Measurements from ENCODE around the gene ARID3B. TPM values are rescaled to one million over a fixed set of nuclear protein-coding genes. Genes with fewer than 3 reads are reported as not detected.

Gene ARID3B
- total RNA-seq, 2 experiments from 2014 or later, result 23.4 to 23.5 TPM

GRCh38 chr15:74613953-74614743, 73.1 kb downstream of the ARID3B start:
- H3K27ac Mint-ChIP-seq, result no peak overlapping the region

GRCh38 chr15:74614744-74615507, 73.9 kb downstream of the ARID3B start:
- H3K4me1 Mint-ChIP-seq, result peaks cover 43% of the 10 kb centered on the region
- peak overlapping the region; percentile 95 for H3K4me3 Mint-ChIP-seq
- H3K27ac Mint-ChIP-seq, result peak overlapping the region; percentile 94
- H3K36me3 Mint-ChIP-seq, result peaks cover 14% of the 10 kb centered on the region
- H3K27me3 Mint-ChIP-seq, result no peaks in the 10 kb centered on the region
- H3K9me3 Mint-ChIP-seq, result no peaks in the 10 kb centered on the region
- DNase-seq, result peak; percentile 94

More at GRCh38 chr15:74613953-74614743, 73.1 kb downstream of the ARID3B start:
- H3K9me3 Mint-ChIP-seq, result no peaks in the 10 kb centered on the region
- H3K4me3 Mint-ChIP-seq, result peak overlapping the region; percentile 61
- H3K36me3 Mint-ChIP-seq, result peaks cover 14% of the 10 kb centered on the region
- no peak for DNase-seq
- no peaks in the 10 kb centered on the region for H3K27me3 Mint-ChIP-seq
- peaks cover 40% of the 10 kb centered on the region for H3K4me1 Mint-ChIP-seq

GRCh38 chr15:74615508-74616365, 74.7 kb downstream of the ARID3B start, which contains the start of gene CLK3:
CLK3 (plus strand) TSS chr15:74615836; CDS start chr15:74619197, 3,361 bp downstream.
- DNase-seq, result peak; percentile 99
- peaks cover 49% of the 10 kb centered on the region for H3K4me1 Mint-ChIP-seq
- no peaks in the 10 kb centered on the region for H3K9me3 Mint-ChIP-seq
- no peaks in the 10 kb centered on the region for H3K27me3 Mint-ChIP-seq
- peaks cover 14% of the 10 kb centered on the region for H3K36me3 Mint-ChIP-seq
- H3K4me3 Mint-ChIP-seq, result peak within 1 kb of the TSS; percentile 95
- H3K27ac Mint-ChIP-seq, result peak within 1 kb of the TSS; percentile 94

- H3K27me3 Mint-ChIP-seq, result no peaks in the 10 kb centered on the region
- peak; percentile 69 for DNase-seq
- peak overlapping the region; percentile 95 for H3K4me3 Mint-ChIP-seq
- H3K27ac Mint-ChIP-seq, result peak overlapping the region; percentile 88
- H3K4me1 Mint-ChIP-seq, result peaks cover 54% of the 10 kb centered on the region
- H3K9me3 Mint-ChIP-seq, result no peaks in the 10 kb centered on the region
- peaks cover 19% of the 10 kb centered on the region for H3K36me3 Mint-ChIP-seq
Observed at GRCh38 chr15:74616366-74616939, 75.4 kb downstream of the ARID3B start.

GRCh38 chr15:74616996-74617395, 76.0 kb downstream of the ARID3B start:
- Mint-ChIP-seq H3K36me3 (peaks cover 23% of the 10 kb centered on the region), H3K4me1 (peaks cover 54% of the 10 kb centered on the region), H3K27me3 (no peaks in the 10 kb centered on the region), H3K4me3 (peak overlapping the region; percentile 95), H3K27ac (peak overlapping the region; percentile 88), H3K9me3 (no peaks in the 10 kb centered on the region)
- DNase-seq, result no peak

GRCh38 chr15:74618841-74619596, 78.0 kb downstream of the ARID3B start:
- Mint-ChIP-seq H3K27ac (peak overlapping the region; percentile 72), H3K4me1 (peaks cover 45% of the 10 kb centered on the region), H3K27me3 (no peaks in the 10 kb centered on the region), H3K9me3 (no peaks in the 10 kb centered on the region), H3K4me3 (no peak overlapping the region), H3K36me3 (peaks cover 29% of the 10 kb centered on the region)
- no peak for DNase-seq

GRCh38 chr15:74619916-74620635, 79.1 kb downstream of the ARID3B start:
- no peaks in the 10 kb centered on the region for H3K27me3 Mint-ChIP-seq
- peak overlapping the region; percentile 34 for H3K27ac Mint-ChIP-seq
- no peak for DNase-seq
- H3K9me3 Mint-ChIP-seq, result no peaks in the 10 kb centered on the region
- H3K4me1 Mint-ChIP-seq, result peaks cover 46% of the 10 kb centered on the region
- peaks cover 32% of the 10 kb centered on the region for H3K36me3 Mint-ChIP-seq
- no peak overlapping the region for H3K4me3 Mint-ChIP-seq

GRCh38 chr15:74620636-74621545, 79.9 kb downstream of the ARID3B start:
- Mint-ChIP-seq H3K36me3 (peaks cover 37% of the 10 kb centered on the region), H3K4me1 (peaks cover 51% of the 10 kb centered on the region), H3K27ac (peak overlapping the region; percentile 80), H3K9me3 (no peaks in the 10 kb centered on the region), H3K4me3 (no peak overlapping the region), H3K27me3 (no peaks in the 10 kb centered on the region)
- peak; percentile 76 for DNase-seq

GRCh38 chr15:74621546-74621920, 80.5 kb downstream of the ARID3B start:
- H3K4me3 Mint-ChIP-seq, result no peak overlapping the region
- peaks cover 35% of the 10 kb centered on the region for H3K36me3 Mint-ChIP-seq
- H3K27ac Mint-ChIP-seq, result no peak overlapping the region

GRCh38 chr15:74621936-74622335, 80.9 kb downstream of the ARID3B start:
- peaks cover 31% of the 10 kb centered on the region for H3K36me3 Mint-ChIP-seq
- peaks cover 56% of the 10 kb centered on the region for H3K4me1 Mint-ChIP-seq
- no peaks in the 10 kb centered on the region for H3K9me3 Mint-ChIP-seq
- H3K27ac Mint-ChIP-seq, result no peak overlapping the region
- no peaks in the 10 kb centered on the region for H3K27me3 Mint-ChIP-seq
- DNase-seq, result no peak
- no peak overlapping the region for H3K4me3 Mint-ChIP-seq

More at GRCh38 chr15:74621546-74621920, 80.5 kb downstream of the ARID3B start:
- peaks cover 56% of the 10 kb centered on the region for H3K4me1 Mint-ChIP-seq
- no peaks in the 10 kb centered on the region for H3K27me3 Mint-ChIP-seq
- H3K9me3 Mint-ChIP-seq, result no peaks in the 10 kb centered on the region
- no peak for DNase-seq

GRCh38 chr15:74622758-74623157, 81.7 kb downstream of the ARID3B start:
- no peaks in the 10 kb centered on the region for H3K27me3 Mint-ChIP-seq
- H3K4me1 Mint-ChIP-seq, result peaks cover 54% of the 10 kb centered on the region
- peaks cover 27% of the 10 kb centered on the region for H3K36me3 Mint-ChIP-seq
- no peak overlapping the region for H3K4me3 Mint-ChIP-seq
- no peak overlapping the region for H3K27ac Mint-ChIP-seq
- H3K9me3 Mint-ChIP-seq, result no peaks in the 10 kb centered on the region
- no peak for DNase-seq

- H3K36me3 Mint-ChIP-seq, result peaks cover 31% of the 10 kb centered on the region
- no peak overlapping the region for H3K4me3 Mint-ChIP-seq
- H3K9me3 Mint-ChIP-seq, result no peaks in the 10 kb centered on the region
- DNase-seq, result no peak
- H3K27me3 Mint-ChIP-seq, result no peaks in the 10 kb centered on the region
- H3K27ac Mint-ChIP-seq, result peak overlapping the region; percentile 58
- peaks cover 44% of the 10 kb centered on the region for H3K4me1 Mint-ChIP-seq
Observed at GRCh38 chr15:74624020-74624602, 83.1 kb downstream of the ARID3B start.
